ENCODE measurements around the gene TRPV4.

The TRPV4 gene

DNA sequence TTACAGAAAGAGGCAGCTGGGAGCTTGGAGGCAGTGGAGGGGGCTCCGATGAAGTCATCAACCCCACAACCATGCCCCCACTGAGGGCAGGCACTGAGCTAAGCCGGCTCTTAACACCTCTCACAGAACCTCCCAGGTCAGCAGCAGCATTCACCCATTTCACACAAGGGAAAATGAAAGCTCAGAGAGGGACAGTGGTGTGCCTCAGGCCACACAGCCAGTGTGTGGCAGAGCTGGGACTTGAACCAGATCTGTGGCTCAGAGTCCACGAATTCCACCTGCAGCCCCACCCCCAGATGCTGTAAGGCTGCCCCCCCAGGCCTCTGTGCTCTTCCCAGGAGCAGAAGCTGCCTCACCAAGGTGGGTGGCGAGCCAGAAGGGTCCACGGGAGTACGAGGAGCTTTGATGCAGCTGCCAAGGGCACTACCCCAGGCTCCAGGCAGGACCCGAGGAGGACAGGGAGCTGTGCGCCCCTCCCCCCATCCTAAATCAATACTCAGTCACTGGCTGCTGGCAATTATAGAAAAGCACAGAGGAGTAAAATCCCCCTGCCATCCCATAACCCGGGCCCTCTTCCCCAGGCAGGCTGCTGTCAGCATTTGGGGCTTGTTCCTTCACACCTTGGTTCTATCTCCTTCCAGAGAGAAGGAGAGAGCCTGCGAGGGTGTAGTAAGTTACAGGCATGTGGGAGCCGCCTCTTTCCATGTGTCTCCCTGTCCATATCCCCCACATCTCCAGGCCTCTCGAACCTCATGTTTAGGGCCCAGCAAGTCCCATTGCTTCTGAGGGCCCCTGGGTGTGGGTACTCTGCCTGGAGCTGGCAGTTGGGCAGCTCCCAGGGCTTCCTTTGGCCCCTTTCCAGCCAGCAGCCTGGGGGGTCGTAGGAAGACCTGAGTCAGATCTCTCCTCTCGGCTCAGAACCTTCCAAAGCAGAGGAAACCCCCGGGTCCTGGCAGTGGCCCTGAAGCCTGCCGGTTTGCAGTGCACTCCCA lies 72.0 kb downstream of the TRPV4 start:
- no peak for FAIRE-seq

DNA sequence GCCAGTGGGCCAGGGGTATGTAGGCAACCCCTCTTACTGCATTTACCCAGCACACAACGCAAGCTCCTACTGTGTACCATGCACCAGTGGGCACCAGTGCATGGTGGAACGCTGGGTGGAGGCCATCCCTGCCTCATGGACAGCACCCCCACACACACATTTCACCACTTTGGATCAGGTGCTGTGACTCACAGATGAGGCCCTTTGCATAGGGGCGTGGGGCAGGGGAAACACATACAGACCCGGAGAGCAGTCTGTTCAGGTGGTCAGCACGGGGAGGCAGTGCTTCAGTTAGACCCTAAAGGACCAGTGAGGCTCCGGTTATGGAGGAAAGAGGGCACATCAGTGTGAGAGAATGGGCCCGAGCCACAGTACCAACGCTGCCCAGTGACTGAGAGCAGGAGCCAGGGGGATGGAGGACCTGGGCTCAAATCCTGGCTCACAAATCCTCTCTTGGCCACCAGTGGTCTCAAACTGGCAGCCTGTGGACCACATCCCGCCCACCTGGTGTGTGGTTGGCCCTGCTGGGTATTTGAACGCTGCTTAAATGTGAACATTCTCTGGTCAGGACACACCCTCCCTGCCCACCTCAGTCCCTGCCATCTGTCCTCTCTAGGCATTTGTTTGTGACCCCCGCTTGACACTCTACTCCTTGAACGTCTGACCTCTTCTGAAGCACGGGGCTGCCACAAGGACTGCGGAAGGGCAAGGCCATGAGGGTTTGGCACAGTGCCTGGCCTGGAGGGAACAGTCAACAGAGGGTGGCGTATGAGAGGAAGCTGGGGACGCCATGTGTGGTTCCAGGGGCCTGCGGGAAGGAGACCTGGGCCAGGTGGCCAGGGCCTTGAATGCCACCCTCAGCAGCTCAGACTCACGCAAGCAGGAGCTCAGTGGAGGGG lies 72.9 kb downstream of the TRPV4 start:
- no peak for FAIRE-seq

DNA sequence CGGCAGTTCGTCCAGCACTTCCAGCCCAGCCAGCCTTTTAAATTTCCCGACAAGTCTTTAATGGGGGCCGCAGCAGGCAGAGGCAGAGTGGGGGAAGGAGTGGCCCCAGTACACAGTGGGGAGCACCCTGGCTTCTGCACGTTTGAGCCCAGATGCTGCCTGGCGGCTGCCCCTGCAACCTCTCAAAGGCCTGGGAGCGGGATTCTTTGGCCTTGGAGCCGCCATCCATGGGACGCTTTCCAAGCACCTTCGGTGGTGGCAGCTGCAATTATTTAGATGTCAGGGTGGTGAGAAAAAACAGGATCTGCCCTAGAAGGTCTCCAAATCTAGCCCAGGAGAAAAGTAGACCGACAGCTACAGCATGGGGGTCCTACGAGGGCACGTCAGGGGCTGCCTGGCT lies 73.6 kb downstream of the TRPV4 start:
- FAIRE-seq = no peak

DNA sequence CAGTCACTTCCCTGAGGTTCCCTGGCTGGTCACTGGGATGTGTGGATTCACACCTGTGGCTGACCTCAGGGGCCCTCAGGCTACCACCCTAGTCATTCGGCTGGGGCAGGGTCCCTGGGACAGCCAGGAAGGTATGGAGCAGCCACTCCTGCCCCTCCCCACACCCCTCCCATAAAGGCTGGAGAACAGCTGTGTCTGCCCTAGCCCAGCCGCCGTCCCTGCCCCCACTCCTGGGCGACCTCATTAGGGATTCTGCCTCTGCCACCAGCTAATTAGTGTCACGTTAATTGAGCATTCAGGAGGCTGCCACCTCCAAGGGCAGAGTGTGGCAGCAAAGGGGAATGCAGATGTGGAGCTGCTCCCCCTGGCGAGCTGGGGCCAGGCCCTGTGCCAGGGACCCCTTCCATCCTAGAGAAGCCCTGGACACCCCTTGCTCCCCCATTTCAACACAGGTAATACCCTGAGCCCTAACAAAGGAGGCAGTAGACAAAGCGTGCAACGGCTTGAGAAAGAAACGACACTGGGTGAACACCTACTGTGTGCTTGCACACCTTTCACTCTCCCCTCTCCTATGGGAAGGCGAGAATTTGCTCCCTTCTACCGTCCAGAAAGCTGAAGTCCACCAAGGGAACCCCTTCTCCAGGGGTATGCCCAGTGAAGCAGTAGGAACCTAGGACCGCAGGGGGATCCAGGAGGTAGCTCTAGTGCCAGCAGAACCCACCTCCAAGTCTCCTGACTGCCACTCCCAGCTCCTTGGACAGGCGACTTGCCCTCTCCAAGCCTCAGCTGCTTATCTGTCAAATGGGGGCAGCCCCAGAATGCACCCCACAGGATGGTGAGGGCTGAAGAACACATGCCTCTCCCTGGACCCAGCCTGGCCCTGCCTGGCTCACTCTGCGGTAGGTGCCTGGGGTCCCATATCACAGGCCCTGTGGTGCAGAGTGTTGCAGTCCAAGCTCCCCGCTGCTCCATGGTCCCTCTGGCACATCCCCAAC lies 74.5 kb downstream of the TRPV4 start:
- no peak for FAIRE-seq

DNA sequence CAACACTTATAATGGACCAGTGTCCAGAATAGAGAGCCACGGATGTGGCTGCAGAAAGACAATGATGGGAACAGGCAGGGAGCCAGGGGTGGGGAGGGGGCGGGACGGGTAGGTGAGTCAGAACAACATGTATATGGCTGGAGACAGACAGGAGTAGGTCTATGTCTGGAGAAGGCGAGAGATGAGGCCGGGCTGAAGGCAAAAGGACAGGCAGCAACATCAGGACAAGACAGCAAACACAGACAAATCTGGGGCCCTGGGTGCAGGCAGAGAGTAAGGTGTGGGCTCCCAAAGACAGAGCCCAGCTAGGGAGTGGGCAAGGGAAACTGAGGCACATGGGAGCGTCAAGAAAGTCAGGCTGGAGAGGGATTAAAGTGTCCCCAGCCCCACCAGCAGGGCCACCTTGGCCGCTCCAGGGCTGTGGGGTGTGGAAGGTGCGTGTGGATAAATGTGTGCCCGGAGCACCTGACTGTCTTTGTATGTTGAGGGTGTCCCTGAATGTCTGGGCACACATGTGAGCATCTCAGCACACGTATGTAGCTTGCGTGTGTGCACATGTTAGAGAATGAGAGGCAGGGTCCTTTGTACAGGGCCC lies 75.4 kb downstream of the TRPV4 start:
- FAIRE-seq = no peak

DNA sequence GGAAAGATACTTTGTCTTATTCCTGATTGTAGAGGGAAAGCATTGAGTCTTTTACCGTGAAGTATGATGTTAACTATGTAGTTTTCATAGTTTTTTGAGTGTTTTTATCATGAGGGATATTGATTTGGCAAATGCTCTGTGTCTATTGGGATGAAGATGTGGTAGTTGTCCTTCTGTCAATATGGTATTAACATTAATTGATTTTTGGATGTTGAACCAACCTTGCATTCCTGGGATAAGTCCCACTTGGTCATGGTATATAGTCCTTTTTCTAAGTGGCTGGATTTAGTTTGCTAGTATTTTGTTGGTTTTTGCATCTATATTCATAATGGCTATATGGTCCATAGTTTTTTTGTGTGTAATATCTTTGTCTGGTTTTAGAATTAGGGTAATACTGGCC lies 76.7 kb downstream of the TRPV4 start:
- FAIRE-seq = peak; percentile 24

DNA sequence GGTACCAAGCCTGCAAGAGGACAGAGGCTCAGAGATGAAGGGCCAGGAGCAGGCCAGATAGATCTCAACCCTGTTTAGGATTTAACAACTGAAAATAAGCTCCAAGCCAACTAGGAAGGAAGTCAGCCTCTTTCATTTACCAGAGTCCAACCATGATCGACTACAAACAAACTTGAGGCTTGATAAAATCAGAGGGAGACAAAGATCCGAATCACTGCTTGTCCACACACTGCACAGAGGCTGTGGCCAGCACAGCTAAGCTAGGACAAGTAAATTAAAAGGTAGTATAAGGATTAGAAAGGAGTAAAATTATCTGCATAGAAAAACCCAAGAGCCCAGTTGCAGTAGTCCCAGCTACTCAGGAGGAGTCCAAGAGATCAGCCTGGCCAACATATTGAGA lies 79.2 kb downstream of the TRPV4 start:
- no peak for FAIRE-seq

DNA sequence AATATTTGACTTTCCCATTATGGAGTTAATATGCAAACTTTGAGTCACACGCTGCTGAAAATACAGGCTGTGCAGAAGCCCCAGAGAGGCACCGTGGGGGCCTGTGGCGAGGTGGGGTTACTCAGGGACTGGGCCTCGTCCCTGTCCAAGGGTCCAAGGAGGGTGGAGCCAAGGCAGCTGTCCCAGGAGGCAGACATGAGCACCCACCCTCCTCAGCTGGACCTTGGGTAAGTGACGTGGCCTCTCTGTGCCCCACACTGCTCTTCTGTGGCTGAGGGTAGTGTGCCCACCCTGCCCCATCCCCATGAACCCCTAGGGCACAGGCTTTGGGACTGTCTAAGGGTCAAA lies 80.2 kb downstream of the TRPV4 start:
- no peak for FAIRE-seq

DNA sequence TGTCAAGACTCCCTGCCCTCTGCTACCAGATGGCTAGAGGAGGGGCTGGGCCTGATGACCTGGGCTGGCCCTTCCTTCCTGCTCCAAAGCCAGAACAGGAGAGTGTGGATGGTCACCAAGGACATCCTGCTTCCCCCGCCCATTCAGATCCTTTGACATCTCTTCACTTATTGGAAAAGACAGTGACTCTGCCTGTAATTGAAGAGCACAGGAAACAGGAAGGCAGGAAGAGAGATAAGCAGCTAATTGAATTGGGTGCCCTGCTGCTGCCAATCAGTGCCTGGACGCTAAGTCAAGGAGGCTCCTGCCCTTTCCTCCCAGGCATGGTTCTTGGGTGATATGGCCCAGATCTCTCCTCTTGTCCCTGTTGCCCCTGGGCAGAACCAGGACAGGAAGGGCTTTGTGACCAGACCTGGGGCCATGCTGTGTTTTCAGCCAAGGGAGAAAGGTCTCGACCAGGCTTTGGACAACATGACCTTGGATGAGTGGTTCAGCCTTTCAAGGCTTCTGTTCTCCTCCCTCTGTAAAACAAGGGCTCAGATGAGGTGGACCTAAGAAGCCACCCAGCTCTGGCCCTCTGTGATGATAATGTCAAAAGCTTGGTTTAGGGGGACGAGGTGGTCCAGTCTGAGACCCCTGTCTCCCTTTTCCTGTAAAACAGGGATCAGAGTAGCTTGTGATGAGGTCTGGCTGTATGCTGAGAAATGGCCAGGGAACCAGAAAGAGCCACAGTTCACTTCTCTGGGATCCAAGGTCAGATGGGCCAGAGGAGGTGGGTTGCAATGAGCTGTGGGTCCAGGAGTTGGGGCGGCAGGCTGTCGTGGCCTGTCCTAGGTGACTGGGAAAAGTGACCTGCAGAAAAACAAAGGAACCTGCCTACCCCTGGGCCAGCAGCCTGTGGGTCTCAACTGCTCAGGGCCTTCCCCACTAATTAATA lies 80.8 kb downstream of the TRPV4 start:
- no peak for FAIRE-seq

DNA sequence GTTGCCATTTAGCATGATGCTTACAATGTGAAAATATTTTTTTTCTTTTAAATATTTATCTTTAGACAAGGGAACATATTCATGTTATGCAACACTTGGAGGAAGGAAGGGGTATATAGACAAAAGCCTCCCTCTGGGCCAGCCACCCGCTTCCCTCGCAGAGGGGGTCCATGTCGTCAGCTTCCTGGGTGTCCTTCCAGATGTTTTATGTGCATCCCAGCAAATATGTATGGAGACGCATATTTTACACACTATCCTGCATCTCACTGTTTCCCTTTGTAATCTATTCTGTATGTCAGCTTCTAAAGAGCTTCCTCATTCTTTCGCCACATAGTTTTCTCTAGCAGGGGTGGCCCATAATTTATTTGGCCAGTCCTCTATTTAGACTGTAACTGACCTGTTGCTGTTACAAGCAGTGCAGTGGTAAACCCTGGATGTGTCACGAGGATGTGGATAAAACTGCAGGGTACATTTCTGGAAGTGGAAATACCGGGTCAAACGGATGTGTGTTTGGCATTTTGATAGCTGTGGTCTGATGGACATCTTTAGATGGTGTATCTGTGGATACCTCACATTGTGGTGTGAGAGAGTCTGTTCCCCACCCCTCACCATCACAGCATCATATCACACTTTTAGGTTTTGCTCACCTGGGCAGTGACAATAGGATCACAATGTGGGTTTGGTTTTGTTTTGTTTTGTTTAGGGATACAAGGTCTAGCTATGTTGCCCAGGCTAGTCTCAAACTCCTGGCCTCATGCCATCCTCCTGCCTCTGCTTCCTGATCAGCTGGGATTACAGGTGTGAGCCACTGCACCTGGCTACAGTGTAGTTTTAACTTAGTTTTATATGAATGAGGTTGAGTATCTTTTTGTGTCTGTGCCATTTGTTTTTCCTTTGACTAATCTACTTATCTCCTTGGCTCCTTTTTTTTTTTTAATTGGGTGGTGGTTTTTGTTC lies 87.9 kb downstream of the TRPV4 start:
- FAIRE-seq = peak; percentile 61

DNA sequence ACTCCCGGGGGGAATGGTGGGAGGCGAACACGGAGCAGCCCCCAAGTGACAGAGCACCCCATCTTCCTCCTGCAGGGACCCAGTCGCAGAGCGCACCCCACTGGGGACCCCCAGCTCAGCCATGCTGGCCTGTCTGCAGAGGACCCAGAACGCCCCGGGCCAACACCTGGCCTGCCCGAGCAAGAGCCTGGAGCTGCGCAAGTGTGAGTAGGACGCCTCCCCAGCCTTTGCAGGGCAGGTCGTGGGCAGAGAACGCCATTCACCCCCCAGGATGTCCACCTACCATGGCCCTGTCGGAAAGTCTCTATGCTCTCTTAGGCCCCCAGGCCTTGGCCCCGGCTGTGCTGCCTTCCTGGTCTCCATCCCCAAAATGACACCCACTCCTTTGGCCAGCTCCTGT lies 89.2 kb downstream of the TRPV4 start:
- FAIRE-seq = no peak

DNA sequence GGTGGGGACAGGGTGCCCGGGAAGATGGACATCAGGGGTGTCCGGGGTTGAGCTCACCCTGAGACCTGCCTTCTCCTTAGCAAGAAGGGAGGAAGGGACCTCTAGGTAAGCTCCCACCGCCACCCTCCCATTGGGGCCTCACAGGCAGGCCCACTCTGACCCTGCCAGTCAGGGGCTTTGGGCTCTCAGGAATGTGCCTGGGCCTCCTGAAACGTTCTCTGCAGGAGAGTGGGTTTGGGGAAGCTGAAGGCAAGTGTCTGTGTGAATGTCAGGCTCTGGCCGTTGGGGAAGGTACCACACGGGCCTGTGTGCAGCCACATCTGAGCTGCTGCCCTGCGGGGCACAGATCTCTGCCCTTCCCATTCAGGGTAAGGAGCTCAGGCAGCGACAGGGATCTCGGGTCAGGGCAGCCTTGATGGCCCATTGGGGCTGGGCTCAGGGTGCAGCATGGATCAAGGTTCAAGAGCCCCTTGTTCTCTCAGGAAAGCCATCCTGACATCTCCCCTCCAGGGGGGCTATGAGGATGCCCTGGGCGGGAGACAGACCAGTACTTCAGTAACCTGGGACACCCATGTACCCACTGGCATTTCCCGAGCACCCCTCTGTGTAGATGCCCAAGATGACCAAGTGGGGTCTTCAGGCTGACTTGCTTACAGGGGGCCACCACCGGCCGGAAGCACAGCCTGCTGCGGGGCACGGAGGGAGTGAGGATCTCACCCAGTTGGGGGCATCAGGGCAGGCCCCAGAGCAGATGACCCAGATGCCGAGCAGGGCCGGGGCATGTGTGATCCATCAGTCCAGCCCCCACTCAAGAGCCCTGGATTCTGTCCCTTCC lies 89.9 kb downstream of the TRPV4 start:
- FAIRE-seq = no peak

DNA sequence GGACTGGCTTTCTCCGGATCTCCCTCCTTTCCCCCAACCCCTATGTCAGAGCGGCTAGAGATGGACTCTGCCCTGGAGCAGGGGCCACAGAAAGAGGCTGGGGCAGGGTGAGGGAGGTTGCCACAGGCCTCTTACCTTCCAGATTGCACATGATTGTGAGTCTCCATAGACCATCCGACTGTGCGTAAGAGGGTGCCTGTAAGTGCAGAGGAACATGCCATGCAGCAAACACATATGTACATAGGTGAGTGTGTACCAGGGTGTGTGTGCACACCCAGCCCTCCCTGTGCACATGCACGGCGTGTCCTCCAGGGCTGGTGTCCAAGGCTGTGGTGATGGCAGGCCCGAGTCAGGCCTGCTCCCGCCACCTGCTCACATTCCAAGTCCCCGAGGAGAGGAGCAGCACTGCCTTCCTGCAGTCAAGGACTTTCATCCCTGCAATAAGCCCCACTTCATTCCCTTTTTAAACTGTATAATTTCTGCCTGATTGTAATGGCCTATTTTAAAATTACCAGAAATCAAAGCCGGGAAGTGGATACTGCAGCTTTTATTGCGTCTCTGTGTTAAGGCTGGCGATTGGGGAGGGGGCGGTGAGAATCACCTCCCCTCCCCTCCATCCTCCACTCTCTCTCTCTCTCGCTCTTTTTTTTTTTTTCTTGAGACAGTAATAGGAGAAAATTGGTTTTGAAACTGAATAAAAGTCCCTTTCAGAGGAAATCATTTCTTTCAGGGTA lies 91.1 kb downstream of the TRPV4 start:
- no peak for FAIRE-seq

DNA sequence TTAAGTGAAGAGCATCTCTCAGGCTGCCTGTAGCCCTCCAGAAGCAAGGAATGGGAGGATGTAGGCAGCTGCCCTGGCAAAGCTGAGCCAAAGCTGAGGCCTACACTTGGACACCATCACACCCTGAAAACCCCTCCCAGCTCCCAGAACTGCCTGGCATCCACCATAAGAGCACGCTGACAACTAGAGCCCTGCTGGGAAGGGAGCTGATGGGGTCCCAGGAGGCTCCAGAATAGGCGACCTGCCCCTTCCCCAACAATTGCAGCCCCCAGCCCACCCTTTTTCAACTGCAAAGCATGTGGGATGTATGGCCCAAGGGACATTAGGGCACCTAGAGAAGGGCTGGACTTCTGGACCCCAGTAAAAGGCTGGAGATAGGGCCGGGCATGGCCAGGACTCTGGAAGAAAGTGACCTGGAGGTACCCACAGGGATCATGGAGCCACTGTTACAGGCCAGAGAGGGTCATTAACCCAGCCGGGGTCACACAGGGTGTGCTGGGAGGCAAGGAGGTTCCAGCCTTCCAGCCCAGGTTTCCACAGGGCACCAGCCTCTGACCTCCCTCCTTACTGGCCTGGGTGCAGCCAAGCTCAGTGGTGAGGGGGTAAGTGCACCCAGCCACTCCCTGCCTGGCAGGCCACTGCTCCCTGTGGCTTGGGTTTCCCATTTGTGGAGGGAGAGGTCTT lies 91.8 kb downstream of the TRPV4 start:
- no peak for FAIRE-seq

DNA sequence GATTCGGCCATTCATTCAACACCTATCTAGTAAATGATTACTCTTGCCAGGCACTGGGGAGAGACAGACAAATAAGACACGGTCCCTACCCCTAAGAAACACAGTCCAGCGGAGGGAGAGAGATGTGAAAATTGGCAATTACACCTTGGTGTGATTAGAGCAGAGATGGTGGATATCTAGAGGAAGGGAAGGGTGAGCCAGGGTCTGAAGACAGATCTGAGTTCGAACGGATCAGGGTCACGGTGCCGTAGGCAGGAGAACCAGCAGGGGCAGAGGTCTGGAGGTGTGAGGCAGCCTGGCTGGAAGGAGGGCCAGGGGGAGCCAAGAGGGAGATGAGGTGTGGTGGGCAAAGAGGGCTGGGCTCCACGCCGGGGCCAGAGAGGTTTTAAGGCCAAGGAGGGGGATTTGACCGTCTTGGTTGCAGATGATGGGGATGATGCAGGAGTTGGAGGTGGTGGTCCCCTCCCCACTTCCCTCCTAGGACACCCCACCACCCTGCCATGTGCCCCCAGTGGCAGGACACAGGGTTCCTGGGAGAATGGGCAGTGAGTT lies 92.4 kb downstream of the TRPV4 start:
- no peak for FAIRE-seq

DNA sequence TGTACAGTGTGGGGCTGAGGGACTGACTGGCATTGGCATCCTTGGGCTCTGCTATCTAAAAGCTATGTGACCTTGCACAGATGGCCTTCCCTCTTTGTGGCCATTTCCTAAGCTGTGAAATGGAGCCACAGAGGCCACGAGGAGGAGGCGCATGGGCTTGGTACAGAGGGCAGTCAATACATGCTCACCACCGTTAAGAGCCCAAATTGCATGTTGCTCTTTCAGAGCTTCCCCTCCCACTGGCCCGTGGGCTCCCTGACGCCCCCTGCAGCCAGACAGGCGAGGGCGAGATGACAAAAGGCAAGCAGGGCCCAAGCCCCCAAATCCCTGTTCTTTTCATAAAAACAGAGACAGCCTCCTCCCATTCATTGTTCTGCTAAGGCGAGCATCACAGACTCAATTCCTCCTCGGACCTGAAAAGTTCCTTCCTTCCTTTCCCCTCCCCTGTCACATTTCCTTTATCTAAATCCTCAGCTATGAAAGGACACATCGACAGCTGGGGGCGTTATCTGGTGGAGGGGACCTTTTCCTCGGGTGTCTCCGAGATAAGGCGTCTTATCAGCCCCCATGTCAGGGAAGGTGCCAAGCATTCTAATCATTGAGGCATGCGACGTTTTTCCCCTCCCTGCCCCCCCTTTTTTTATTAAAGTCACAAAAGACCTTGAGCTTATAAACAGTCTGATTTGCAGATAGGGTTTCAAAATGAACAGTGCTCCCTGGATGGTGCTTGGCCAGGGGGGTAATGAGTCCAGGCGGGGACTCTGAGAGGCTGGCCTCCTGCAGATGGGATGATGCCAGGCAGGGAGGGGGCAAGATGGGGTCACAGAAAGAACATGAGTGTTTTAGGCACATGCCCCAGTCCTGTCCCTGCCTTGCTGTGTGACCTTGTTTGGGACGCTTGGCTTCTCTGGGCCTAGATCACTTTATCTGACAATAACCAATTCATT lies 93.2 kb downstream of the TRPV4 start:
- no peak for FAIRE-seq
